Measurements from ENCODE around the gene APELA.
"Not testable (repeated sequence)": the region's sequence is repeated elsewhere in the genome, so short reads cannot be mapped to it uniquely, and the experiment has no call there.

APELA gene

GRCh38 chr4:164927101-164927500 lies 50.1 kb downstream of the APELA start:
- not testable (repeated sequence) for DNase-seq

- no peak for DNase-seq
Measured at GRCh38 chr4:164930647-164931046, 53.7 kb downstream of the APELA start.

DNA sequence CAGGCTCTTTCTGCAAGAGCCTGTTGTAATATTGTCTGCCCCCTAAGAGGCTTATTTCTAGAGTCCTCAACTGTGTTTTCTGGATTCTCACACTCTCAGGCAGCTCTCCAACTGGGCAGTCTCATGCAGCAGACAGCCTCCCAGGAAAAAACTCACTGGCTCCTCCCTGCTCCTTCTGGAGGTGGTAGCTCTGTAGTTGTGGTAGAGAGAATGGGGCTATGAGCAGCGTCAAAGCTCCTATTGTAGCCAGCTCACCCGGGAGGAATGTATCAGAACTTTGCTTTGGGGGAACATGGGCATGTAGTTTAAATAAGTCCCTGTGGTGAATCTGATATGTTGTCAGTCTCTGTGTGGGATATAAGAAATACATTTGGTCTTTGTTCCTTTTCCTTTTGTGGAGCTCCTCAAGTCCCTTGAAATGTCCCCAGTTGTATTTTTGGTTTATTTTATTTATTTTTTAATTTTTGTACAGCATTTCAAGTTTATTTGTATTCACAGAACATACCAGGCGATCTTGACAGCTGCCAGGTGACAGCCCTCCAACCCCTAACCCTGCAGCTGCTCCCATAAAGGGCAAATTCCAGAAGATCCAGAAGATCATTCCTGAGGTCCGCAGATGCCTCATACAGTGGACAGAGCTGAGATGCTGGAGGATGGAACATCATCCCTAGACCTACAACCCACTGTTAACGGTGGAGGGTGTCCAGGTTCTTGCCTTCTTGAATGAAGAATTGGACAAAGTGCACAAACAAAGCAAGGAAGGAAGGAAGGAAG lies 54.8 kb downstream of the APELA start:
- DNase-seq, result no peak

GRCh38 chr4:164933244-164933643 lies 56.3 kb downstream of the APELA start:
- DNase-seq, result no peak

GRCh38 chr4:164935363-164935762 lies 58.4 kb downstream of the APELA start:
- no peak for DNase-seq

DNA sequence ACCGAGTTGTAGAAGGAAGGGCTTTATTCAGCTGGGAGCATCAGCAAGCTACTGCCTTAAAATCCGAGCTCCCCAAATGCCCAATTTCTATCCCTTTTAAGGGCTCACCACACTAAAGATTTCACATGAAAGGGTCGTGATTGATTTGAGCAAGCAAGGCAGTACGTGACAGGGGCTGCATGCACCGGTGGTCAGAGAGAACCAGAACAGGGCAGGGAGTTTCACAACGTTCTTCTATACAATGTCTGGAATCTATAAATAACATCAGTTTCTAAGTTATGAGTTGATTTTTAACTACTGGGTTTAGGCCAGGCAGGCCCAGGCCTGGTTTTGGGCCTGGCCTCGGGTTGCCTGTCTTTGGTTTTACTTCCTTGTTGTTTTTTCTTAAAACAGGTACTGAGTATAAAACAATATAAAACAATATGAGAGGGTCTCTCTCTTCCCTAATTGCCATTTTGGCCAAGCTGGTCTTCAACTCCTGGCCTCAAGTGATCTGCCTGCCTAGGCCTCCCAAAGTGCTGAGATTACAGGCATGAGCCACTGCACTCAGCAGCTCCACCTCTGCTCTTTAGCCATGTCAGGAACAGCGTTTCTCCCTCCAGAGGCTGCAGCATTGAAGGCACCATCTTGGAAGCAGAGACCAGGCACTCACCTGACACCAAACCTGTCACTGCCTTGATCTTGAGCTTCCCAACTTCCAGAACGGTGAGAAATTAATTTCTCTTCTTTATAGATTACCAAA lies 59.1 kb downstream of the APELA start:
- DNase-seq, result not testable (repeated sequence)

- no peak for DNase-seq
Measured at GRCh38 chr4:164937576-164938270, 60.7 kb downstream of the APELA start.

DNA sequence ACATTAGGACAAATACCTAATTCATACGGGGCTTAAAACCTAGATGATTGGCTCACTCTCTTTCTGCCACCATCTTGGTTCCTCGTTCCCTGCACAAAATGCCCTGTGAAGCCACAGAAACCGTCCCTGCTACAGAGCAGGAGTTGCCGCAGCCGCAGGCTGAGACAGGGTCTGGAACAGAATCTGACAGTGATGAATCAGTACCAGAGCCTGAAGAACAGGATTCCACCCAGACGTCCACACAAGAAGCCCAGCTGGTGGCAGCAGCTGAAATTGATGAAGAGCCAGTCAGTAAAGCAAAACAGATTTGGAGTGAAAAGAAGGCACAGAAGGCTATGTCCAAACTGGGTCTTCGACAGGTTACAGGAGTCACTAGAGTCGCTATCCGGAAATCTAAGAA lies 66.2 kb downstream of the APELA start:
- DNase-seq, result no peak

- no peak for DNase-seq
Measured at GRCh38 chr4:164945146-164945545, 68.2 kb downstream of the APELA start.

GRCh38 chr4:164946810-164947209 lies 69.8 kb downstream of the APELA start:
- DNase-seq, result no peak
